ENCODE results near the gene SANBR.
"Not testable (repeated sequence)": the region's sequence is repeated elsewhere in the genome, so short reads cannot be mapped to it uniquely, and the experiment has no call there.

The SANBR gene

DNA sequence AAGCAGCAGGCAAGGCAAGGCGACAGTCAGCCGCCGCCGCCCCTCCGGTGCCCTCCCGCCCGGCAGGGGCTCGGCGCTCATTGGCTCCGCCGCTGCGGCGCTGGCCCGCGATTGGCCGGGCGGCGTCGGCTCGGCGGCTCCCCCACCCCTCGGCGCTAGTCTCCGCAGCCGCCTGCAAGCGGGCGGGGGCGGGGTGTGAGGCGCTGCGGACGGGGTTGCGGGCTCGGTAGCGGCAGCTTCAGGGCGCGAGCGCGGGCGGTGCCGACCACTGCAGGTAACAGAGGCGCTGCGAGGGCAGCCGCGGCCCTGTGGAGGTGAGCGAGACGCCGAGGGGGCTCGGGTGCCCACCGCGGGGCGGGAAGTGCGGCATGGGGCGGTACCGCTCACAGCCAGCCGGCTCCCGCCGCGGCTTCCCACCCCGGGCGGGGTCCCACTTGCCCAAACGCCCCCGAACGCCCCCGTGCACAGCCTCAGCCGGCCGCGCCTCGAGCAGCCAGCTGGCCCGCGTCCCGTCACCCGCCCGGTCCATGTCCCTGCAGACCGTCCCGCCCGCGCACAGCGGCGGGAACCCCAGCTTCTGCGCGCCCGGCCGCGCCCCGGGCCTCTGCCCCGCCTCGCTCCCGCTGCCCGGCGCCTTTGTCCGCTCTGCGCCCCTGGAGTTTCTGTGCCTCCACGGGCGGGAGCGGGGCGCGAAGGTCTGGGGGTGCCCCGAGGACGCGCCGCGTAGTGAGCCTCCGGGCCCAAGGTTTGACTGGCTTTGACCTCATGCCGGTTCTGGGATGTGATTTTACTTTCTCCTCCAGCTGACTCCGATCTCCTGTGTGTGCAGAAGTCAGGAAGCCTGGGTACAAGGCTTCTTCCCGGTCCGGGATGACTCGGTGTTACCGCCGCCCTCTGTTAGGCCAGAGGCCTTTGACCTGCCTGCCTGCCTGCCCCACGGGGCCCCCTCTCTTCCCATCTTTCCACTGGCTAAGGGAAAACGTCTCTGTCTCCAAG, at the start of gene SANBR:
Gene SANBR (plus strand): TSS at position 158 of the 996 bp plus-strand sequence. CDS start 4,480 bp downstream, outside the sequence.
- peak within 1 kb of the TSS; percentile 78 for H3K4me3 ChIP-seq (ENCODE audit: low read depth, low read length)

DNA sequence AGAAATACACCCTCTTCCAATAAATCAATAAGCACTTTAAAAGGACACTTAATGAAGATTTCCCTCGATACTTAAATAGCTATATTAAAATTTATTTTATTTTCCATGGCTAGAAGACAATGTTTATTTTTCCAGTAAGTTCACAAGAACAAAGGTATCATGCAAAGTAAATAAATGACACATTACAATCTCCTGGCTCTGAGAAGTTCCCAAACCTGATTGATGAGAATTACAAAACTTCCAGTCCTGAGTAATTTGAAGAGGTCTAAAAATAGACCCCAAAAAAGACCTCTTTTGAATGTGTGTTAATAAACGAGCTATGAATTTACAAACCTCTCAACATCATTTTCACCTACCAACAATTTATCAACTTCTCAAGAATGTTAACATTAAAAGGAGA, 49.7 kb upstream of the SANBR start:
- peak overlapping the region; percentile 97 for H3K4me3 ChIP-seq (ENCODE audit: low read depth, low read length)

DNA sequence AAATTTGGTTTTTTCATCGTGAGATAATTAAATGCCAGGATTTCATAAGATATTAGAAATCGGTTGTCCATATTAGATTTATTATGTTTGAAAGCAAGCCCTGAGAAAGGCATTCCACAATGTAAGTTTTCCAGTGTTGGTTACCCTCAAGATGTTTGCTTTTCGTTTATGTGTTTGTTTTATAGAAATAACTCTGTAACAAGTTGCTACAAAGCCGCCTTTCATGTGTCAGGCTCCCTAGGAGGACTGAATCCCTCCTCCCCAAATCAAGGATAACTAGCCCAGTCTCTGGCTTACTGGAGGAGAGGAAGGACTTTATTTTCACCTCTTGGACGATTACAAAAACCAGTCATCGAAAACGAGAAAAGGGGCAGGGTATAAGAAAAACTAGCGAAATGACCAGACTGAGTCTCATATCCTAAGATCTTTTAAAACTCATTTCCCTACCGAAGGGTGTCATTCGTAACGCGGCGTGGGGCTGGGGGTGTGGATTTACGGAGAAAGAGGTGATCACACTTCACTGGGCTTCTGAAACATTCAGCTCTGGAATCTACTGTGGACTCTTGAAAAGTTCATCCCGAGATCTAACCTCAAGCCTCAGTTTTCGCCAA, 49.2 kb upstream of the SANBR start:
- peak overlapping the region; percentile 97 for H3K4me3 ChIP-seq (ENCODE audit: low read depth, low read length)

DNA sequence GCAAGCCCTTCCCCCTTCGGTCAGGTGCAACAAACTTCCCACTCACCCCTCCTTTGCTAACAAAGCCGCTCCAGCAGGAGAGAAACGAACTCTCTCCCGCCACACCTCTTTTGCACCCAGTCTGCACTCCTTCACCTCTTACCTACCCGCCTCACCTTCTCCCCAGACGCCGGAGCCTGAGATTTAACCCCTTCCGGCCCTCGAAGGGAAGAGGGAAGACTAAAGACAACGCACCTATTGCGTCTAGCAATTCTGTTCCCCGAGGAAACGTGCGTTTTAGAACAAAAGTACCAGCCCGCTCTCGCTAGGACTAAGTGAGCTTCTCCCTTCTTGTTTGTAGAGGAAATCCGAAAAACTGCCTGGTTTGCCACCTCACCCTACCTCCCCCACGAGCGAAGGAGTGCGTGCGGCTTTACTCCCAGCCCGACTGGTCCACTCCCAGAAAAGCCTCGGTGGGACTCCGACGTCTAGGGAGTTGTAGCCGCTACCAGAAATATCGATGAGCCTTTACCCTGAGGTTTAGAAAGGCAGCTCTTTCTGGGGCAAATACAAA, 48.6 kb upstream of the SANBR start:
- peak overlapping the region; percentile 97 for H3K4me3 ChIP-seq (ENCODE audit: low read depth, low read length)

DNA sequence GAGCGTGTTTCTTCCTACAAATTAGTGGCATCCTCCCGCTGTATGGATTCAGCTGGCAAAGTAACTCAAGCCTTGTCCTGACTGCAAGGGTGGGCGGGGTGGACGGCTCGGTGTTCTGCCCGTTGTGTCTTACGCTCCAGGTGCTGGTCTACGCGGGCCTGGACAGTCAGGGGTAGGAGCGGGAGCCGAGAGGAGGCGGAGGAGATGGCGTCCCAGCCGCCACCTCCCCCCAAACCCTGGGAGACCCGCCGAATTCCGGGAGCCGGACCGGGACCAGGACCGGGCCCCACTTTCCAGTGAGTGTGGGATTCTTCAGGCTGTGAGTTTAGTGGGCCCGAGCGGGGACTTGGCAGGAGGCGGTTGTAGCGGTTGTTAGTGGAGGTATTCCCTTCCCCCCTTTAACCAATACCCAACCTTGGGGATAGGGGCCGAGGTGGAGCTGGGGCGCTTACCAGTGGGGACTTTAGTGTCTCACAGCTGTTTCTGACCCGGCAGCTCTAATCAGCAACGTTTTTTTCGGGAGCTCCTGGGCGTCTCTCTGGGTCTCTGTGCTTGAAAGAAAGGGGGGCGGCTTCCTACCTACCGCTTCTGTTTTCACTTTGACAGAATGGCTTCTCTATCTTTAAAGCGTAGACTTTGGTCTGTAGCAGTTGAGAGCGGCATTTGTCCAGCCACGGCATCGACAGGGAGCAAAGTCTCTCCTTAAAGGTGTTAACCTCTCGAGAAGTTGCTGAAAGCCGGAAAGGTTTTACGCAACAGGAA, 47.9 kb upstream of the SANBR start, which contains the start of the genes PEX13 and PUS10:
Gene PEX13 (plus strand): TSS at position 165 of the 762 bp plus-strand sequence. CDS start 40 bp downstream, at position 205.
Gene PUS10 (minus strand): TSS at position 700 of the 762 bp plus-strand sequence. CDS start 6,365 bp downstream, outside the sequence.
- peak within 1 kb of the TSS; percentile 97 for H3K4me3 ChIP-seq (ENCODE audit: low read depth, low read length)

DNA sequence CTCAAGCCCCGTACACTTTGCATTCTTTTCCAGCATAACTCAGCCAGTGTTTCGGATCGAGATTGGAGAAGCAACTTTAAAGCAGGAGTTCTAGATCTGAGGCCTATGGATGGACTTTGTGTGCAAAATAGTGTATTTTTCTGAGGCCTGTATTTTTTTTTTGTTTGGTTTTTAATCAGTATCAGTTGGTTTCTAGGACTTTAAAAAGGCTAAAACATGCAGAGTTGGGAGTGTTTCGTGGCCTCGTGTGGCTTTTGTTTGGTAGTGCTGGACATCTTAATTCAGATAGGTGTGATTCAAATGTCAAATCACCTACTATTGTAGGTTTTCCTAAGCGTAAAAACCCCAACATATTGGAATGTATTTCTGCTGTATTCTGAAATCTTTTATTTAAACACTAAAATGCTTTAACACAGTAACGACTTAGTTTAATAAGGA, 47.3 kb upstream of the SANBR start:
- H3K4me3 ChIP-seq (ENCODE audit: low read depth, low read length): peak overlapping the region; percentile 97

DNA sequence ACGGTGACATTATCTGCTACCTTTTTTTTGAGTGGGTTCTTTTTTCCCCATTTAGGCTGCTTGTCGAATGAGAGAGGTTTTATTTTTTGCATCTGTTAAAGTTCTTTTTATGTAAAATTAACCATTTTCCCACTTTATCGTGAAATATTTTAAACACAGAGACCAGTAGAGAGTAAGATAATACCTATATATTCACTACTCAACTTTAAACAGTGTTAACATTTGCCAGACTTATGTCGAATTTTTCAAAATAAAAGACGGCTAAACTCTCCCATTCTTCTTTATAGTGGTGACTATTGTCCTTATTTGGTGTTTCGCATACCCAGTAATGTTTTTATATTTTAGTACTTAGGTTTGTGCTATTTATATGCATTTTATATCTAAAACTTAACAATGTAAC, 46.9 kb upstream of the SANBR start:
- peak overlapping the region; percentile 97 for H3K4me3 ChIP-seq (ENCODE audit: low read depth, low read length)

DNA sequence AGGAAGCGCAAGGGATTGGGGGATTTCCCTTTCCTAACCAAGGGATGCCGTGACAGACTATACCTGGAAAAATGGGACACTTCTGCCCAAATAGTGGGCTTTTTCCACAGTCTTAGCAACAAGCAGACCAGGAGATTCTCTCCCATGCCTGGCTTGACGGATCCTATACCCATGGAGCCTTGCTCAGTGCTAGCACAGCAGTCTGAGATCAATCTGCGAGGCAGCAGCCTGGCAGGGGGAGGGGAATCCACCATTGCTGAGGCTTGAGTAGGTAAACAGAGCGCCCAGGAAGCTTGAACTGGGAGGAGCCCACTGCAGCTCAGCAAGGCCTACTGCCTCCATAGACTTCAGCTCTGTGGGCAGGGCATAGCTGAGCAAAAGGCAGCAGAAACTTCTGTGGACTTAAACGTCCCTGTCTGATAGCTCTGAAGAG, 44.4 kb upstream of the SANBR start:
- no peak overlapping the region for H3K4me3 ChIP-seq (ENCODE audit: low read depth, low read length)

DNA sequence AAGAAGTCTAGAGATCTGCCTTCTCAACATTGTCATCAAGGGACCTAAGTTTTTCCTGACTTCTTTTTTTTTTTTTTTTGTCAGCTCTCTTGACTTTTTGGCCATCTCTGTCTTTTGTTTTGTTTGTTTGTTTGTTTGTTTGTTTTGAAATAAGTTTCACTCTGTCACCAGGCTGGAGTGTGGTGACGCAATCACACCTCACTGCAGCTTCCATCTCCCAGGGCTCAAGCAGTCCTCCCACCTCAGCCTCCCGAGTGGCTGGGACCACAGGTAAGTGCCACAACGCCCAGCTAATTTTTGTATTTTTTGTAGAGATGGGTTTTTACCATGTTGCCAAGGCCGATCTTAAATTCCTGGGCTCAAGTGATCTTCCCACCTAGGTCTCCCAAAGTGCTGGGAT, 42.0 kb upstream of the SANBR start:
- no peak overlapping the region for H3K4me3 ChIP-seq (ENCODE audit: low read depth, low read length)

DNA sequence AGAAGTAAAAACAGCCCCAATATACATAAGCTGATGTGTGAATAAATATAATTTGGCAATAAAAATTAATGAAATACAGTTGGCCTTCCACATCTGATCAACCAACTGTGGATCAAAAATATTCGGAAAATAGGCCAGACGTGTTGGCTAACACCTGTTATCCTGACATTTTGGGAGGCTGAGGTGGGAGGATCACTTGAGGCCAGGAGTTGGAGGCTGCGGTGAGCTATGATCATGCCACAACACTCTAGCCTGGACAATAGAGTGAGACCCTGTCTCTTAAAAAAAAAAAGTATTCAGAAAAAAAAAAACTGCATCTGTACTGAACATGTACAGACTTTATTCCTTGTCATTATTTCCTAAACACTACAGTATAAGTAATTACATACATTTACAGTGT, 36.1 kb upstream of the SANBR start:
- H3K4me3 ChIP-seq (ENCODE audit: low read depth, low read length): no peak overlapping the region

DNA sequence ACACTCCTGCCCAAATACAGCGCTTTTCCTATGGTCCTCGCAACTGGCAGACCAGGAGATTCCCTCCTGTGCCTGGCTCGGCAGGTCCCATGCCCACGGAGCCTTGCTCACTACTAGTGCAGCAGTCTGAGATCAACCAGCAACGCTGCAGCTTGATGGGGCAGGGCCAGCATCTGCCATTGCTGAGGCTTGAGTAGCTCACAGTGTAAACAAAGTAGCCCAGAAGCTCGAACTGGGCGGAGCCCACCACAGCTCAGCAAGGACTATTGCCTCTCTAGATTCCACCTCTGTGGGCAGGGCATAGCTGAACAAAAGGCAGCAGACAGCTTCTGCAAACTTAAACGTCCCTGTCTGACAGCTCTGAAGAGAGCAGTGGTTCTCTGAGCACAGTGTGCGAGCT, 31.1 kb upstream of the SANBR start:
- not testable (repeated sequence) for H3K4me3 ChIP-seq (ENCODE audit: low read depth, low read length)

DNA sequence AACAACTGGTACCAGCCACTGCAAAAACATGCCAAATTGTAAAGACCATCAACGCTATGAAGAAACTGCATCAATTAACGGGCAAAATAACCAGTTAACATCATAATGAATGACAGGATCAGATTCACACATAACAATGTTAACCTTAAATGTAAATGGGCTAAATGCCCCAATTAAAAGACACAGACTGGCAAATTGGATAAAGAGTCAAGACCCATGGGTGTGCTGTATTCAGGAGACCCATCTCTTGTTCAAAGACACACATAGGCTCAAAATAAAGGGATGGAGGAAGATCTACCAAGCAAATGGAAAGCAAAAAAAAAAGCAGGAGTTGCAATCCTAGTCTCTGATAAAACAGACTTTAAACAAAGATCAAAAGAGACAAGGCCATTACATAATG, 29.0 kb upstream of the SANBR start:
- not testable (repeated sequence) for H3K4me3 ChIP-seq (ENCODE audit: low read depth, low read length)

DNA sequence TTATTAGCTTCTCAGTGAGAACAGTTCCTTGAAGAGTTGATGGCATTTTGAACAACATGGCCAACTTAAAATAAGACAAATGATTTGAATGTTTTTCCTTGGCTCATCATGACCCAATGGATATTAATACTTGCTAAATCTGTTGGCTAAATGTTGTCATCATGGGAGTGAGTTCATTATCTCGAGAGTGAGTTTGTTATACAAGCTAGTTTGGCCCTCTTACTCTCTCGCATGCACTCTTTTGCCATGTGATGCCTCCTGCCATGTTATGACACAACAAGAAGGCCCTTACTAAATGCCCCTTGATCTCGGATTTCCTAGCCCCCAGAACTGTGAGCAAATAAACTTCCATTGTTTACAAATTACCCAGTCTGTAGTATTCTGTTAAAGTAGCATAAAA, 22.9 kb upstream of the SANBR start:
- H3K4me3 ChIP-seq (ENCODE audit: low read depth, low read length): no peak overlapping the region

DNA sequence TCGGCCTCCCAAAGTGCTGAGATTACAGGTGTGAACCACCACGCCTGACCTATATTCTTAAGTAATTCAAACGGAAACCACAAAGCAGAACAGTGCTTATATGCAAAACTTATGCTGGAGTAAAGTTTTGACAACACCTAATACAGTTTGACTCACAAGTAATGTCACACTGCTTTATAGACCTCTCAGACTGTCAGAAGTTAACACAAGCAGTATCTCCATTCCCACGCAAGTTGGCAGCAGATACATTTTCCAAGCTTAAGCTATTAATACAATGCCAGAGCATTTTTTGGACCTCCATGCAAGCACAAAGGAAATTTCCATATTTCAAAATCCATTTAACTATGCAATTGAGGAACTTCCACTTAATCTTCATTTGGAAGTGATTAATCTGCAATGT, 21.0 kb upstream of the SANBR start:
- H3K4me3 ChIP-seq (ENCODE audit: low read depth, low read length): no peak overlapping the region

DNA sequence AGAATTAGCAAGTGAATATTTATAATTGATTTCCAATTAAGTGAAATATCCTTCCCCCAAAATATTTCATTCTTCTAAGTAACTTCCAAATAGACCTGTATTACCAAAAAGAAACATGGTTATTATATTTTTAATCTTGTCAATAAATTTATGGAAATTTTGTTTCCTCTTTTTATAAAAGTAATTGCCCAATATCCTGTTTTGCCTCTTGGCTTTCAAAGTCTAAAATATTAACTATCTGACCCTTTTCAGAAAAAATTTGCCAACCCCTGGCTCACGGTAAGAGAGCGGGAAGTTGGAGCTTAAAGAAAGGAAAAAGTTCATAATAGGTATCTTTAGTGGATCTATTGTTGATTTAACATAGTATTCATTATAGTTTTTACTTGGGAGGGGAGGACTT, 20.4 kb upstream of the SANBR start:
- H3K4me3 ChIP-seq (ENCODE audit: low read depth, low read length): no peak overlapping the region

DNA sequence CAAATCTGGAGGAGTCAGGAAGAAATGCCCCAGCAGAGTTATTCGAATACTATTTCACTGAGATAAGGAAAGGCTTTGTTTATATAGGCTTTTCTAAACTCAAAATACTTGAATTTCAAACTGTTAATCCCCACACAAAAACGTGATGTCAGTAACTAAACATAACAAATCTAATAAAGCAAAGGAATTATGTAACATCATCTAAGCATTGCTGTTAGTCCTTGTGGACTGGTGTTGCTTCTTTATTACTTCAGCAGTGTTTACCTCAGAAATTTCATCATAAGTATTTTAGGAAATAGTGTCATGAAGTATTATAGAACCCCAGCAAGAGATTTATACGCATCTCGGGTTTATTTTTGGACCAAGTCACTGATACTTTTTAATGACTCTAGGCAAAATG, 19.7 kb upstream of the SANBR start:
- H3K4me3 ChIP-seq (ENCODE audit: low read depth, low read length): no peak overlapping the region

DNA sequence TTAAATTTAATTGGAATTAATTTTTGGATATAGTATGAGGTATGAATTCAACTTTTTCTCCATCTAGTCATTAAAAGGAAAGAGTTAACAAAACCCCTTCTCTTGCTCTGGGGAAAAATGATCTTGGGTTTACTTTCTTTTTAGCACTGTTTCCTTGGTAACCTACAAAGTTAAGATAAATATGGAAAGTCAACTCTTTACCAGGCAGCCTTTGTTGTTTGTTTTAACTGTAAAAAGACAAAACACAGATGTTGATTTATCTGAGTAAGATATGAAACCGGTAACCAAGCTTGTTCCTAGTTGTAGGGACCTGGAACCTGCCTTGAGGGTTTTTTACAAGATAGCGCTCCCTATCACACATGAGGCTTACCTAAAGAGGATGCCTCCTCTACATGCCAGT, 10.1 kb upstream of the SANBR start:
- H3K4me3 ChIP-seq (ENCODE audit: low read depth, low read length): no peak overlapping the region

DNA sequence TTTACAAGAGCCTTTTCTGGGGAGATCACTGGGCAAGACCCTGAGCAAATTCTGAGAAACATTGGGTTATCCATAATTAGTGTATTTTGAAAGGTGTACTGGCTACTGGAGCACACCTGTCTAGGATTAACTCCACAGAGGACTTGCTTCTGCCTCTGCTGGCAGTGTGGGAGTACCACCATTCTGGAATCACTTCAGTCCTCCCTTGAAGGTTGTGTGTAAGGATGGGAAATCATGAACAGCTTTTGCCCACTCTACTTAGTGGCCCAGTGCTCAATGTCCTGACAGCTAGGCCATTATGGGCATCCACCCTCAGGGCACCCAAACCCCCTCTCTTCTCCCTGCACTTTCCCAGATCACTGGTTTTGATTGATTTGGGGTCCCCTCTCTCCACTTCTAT, 8.1 kb upstream of the SANBR start:
- no peak overlapping the region for H3K4me3 ChIP-seq (ENCODE audit: low read depth, low read length)

DNA sequence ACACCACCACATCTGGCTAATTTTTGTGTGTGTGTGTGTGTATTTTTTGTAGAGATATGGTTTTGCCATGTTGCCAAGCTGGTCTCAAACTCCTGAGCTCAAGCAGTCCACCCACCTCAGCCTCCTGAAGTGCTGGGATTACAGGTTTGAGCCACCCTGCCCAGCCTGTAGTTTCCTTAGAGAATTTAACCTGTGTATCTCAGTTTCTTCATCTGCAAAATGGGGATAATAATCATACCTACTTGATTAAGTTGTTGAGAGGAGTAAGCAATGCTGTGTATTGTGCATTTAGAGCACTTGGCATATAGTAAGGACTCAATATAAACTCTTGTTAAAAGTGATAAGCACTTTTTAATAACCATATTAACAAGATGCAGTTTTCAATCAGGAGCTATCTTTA, 6.3 kb upstream of the SANBR start:
- H3K4me3 ChIP-seq (ENCODE audit: low read depth, low read length): no peak overlapping the region

DNA sequence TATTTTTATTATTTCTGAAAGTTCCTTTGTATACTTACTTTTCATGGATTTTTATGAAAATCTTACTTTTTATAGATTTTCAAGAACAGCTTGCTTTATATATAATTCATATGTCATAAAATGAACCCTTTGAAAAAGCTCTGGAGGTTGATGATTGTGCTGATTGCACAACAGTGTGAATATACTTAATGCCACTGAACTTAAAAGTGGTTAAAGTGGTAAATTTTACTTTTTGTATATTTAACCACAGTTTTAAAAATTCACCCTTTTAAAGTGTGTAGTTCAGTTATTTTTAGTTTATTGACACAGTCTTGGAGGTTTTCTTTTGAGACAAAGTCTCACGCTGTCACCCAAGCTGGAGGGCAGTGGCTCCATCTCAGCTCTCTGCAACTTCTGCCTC, 8.4 kb downstream of the SANBR start:
- H3K4me3 ChIP-seq (ENCODE audit: low read depth, low read length): no peak overlapping the region

DNA sequence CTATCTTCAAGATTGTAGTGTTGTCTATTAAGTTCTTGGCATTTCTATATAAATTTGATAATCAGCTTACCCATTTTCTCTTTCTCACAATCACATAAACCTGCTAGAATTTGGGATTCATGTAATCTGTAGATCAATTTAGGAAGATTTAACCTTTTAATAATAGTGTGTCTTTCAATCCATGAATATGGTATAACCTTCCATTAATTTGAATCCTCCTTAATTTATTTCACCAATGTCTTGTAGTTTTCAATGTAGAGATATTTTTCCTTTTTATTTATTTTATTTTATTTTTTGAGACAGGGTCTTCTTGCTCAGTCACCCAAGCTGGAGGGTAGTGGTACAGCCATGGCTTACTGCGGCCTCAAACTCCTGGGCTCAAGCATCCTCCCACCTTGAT, 20.2 kb downstream of the SANBR start:
- H3K4me3 ChIP-seq (ENCODE audit: low read depth, low read length): no peak overlapping the region
